Activated CD4-positive, alpha-beta T cell treated with anti-CD3 and anti-CD28 coated beads, Interleukin-2, amount 50 U/mL, for 1 hour (primary cell): ENCODE measurements around the gene VWA1.
"Not testable (repeated sequence)": the region's sequence is repeated elsewhere in the genome, so short reads cannot be mapped to it uniquely, and the experiment has no call there.

Experiments used
- DNase-seq: peaks from one replicate; pipeline ENCODE4 v3.0.0-alpha.2; 2020

The VWA1 gene

DNA sequence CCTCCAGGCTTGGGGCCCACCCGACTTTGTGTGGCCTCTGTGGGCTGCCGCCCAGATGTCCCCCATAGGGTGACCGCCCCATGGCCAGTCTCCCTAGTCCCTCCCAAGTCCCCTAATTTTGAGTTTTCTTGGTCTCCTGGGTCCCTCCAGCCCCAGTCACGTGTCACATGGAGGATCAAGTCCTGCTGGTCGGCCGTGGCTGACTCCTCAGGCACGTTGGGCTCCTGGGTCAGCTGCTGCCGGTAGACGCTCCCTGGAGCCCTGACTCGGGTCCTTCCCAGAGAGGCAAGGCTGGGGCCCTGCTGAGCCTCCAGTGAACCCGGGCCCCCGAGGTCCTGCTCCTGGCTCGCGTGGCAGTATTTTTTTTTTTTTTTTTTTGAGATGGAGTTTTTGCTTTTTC is 24.2 kb downstream of the VWA1 start:
- not testable (repeated sequence) for DNase-seq

GRCh38 chr1:1460540-1461130 is 25.1 kb downstream of the VWA1 start:
- no peak for DNase-seq

- DNase-seq = no peak
Observed at GRCh38 chr1:1461721-1462317, 26.3 kb downstream of the VWA1 start.

DNA sequence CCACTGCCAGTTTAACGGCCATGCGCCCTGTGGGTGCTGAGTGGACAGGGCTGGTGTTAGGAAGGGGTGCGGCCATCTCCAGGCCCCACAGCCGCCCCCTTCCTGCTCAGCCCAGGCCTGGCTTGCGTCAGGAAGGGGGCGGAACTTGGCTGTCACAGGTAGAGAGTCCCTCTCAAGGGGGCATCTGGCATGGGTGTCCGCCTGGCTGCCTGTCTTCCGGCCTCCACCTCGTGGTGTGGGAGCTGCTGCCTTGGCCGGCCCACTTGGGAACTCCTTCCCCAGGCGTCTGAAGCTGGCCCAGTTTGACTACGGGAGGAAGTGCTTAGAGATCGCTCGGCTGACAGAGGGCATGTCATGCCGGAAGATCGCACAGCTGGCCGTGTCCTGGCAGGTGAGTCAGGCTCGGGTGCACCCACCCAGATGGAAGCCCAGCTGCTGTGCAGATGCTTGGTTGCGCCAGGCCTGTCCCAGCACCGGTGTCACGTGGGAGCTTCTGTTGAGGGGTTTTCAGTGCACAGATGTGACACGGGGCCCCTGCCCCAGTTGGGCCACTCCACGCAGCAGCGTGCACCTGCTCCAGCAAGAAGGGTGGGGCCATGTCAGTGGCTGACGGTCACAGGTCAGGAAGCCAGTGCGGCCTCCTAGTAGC is 27.0 kb downstream of the VWA1 start:
- no peak for DNase-seq

GRCh38 chr1:1463312-1463711 is 27.8 kb downstream of the VWA1 start:
- DNase-seq = no peak

GRCh38 chr1:1468196-1468985 is 32.9 kb downstream of the VWA1 start:
- not testable (repeated sequence) for DNase-seq

DNA sequence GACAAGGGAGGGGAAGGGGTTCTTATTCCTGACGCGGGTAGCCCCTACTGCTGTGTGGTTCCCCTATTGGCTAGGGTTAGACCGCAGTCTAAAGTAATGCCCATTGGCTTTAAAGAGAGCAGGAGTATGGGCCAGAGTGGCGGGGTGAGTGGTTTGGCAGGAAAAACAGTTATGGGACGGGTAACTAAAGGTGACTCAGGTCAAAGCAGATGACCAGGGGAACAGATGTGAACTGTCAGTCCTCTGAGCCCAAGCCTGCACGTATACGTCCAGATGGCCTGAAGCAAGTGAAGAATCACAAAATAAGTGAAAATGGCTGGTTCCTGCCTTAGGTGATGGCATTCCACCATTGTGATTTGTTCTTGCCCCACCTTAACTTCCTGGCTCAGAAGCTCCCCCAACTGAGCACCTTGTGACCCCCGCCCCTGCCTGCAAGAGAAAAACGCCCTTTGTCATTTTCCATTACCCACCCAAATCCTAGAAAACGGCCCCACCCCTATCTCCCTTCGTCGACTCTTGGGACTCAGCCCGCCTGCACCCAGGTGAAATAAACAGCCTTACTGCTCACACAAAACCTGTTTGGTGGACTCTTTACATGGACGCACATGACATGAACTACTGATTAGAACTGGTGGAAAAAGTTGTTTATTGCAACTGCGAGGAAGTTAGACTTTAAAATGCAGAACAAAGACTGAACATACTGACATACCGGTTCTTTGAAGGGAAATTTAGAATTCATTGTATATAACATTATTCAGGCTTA is 35.3 kb downstream of the VWA1 start:
- DNase-seq = no peak

GRCh38 chr1:1471389-1472052 is 36.0 kb downstream of the VWA1 start, which contains the start of gene ATAD3B:
ATAD3B (plus strand) TSS chr1:1471765; CDS start chr1:1471885, 120 bp downstream.
- peak; percentile 90 for DNase-seq

DNA sequence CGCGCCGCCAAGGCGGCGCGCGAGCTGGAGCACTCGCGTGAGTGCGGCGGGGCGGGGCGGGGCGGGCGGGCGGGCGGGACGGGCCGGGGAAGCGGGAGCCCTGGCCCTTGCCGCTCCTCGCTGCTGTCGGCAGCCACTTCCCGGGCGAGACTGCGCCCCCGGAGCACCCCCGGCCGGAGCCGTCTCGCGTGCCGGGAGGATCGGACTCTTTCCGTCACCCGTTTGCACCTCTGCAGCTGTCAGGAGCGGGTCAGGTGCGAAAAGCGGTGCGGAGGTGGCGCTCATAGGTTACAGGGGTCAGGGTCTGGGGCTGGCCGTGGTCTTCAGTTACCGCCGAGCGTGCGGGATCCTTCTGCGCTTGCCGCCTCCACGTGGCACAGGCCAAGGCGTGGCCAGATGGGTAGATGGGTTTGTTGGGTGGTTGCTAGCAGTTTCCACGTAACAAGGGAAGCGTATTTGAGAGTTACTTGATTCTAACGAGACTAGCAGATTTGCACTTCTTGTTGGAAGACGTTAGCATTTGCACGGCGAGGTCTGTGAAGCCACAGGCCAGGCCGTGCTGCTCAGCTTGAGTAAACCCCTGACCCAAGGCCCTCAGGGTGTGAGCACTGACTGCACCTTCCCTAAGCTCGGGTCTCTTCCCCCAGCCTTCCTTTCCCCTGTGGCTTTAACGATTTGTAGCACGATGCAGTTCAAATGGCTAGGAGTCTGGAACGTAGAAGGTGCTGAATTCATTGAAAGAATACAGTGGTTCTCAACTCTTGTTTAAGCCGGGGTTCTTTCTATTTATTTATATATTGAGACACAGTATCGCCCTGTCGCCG is 36.8 kb downstream of the VWA1 start:
- DNase-seq = not testable (repeated sequence)

DNA sequence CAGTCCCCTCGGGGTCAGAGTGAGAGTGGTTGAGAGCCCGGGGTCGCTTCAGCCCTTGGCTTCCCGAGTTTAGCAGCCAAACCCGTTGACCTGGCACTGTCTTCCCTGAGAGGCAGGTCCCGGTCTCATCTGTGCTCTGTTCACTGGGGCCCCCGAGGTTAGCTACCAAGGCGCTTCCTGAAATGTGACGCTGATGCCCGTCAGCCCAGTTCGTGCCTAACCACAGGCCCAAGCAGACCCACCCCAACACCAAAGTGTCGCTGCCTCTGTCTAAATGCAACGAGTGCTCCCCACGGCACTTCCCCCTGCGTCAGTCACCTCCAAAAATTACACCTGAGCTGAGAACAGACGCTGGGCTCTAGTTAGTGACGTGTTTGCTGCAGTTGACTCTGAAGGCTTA is 40.5 kb downstream of the VWA1 start:
- DNase-seq = not testable (repeated sequence)

DNA sequence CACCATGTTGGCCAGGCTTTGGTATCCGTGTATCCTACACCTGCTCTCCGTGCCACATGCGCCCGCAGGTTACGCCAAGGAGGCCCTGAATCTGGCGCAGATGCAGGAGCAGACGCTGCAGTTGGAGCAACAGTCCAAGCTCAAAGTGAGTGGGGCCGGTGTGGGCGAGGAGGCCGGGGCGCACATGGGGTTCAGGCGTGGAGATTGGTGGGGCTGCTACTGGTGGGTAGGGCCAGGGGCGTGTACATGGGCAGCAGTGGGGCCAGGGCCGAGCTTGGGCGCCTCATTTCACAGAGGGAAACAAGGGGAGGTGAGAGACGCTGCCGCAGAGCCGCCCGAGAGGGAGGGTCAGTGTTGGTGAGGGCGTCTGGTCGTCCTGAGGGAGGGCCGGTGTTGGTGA is 41.7 kb downstream of the VWA1 start:
- no peak for DNase-seq

GRCh38 chr1:1479547-1480487 is 44.3 kb downstream of the VWA1 start:
- DNase-seq = no peak

DNA sequence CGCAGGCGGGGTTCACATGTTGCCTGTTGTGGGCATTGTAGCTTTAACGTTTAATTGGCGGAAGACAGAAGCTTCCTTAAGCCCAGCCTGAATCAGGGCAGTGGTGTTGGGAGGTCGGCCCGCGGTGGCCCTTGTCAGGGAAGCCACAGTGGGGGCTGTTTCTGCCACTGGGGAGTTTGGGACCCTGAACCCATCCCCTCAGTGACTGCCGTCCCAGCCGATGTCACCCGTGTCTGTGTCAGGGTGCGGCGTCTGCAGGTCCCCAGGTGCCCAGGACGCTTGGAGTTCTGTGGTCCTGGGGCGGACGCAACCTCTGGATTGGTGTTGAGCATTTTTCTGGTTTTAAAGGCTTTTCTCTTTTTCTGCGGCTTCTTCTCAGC is 45.0 kb downstream of the VWA1 start:
- not testable (repeated sequence) for DNase-seq

DNA sequence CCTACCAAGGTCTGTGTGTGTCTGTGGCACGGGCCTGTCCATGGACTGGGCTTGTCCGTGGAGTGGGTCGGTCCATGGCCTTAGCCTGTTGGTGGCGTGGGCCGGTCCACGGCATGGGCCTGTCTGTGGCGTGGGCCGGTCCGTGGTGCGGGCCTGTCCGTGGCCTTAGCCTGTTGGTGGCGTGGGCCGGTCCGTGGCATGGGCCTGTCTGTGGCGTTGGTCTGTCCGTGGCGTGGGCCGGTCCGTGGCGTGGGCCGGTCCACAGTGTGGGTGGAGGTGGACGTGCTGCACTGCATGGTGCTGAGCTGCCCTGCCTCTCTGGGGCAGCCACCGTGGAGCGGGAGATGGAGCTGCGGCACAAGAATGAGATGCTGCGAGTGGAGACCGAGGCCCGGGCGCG is 46.3 kb downstream of the VWA1 start:
- not testable (repeated sequence) for DNase-seq

- no peak for DNase-seq
Observed at GRCh38 chr1:1482856-1483255, 47.4 kb downstream of the VWA1 start.

DNA sequence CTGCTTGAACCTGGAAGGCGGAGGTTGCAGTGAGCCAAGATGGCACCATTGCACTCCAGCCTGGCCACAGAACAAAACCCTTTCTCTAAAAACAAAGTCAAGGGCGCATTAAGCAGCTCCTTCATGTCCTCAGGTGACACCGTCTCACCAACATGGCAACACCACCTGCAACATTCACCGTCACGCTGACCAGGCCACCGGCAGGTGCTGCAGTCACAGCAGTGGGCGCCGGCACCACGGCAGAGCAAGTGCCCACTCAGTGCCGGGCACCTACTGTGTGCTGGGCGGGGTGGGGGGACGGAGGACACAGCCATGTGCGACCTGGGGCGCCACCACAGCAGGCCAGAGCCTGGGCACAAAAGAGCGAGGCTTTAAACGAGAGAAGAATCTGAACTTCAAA is 48.2 kb downstream of the VWA1 start:
- DNase-seq = no peak

DNA sequence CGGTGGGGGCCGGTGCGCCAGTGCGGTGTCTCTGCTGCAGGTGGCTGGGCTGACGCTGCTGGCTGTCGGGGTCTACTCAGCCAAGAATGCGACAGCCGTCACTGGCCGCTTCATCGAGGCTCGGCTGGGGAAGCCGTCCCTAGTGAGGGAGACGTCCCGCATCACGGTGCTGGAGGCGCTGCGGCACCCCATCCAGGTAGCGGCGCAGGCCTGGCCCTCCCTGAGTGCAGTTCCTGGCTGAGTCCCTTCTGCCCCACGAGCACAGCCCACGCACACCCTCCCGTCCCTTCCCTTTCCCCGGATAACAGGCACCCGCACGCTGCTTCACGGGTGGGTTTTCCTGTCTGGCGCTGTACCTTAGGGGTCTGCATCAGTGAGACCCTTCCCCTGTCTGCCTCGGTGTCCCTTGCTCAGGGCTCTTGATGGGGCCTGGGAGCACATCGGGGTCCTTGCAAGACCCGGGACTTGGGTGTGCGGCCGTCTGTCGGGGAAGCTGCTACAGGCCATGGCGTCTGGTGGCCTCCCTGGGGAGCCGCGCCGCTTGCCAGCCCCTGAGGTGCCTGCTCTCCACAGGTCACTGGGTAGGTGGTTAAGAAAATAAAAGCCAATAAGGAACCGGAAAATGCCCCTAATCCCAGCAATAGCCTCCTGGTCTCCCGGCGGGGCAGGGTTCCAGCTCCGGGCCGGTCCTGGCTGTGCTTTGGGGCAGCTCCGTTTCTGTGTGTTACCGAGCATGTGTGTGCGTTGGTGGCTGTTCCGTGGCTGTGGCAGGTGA is 49.7 kb downstream of the VWA1 start:
- not testable (repeated sequence) for DNase-seq

DNA sequence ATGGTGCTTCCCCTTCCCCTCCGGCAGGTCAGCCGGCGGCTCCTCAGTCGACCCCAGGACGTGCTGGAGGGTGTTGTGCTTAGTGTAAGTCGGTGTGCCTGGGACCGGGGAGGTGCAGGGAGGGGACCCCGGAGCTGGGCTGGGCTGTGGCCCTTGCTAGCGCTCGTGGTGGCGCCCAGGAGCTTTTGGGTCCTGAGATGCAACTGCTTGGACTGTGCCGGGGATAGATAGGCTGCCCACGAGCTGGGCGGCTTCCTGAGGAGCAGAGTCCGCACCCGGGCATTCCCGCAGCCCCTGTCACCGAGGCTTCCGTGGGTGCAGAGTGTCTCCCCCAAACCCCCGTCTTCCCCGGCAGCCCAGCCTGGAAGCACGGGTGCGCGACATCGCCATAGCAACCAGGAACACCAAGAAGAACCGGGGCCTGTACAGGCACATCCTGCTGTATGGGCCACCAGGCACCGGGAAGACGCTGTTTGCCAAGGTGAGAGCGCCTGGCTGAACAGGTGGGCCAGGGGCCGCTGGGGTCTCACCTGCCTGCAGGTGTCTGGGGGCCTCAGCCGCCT is 50.3 kb downstream of the VWA1 start:
- DNase-seq = not testable (repeated sequence)

GRCh38 chr1:1487701-1488100 is 52.2 kb downstream of the VWA1 start:
- DNase-seq = no peak
